Epithelial cell of esophagus (primary cell): ENCODE data around the gene MEAF6.

ENCODE experiments used
- DNase-seq: peaks from one replicate; pipeline ENCODE4 v3.0.0; 2010; ENCODE audit warnings: low read depth
- H3K4me3 ChIP-seq: 2 replicates; pipeline ENCODE4 v1.5.1; 2011; ENCODE audit warnings: mild to moderate bottlenecking, low read length, control low read depth
- TF ChIP-seq, protein P1 (sequence below): IDR thresholded peaks from 2 replicates; pipeline ENCODE4 v1.5.1; 2011; ENCODE audit warnings: low read depth, mild to moderate bottlenecking, low read length, control low read depth, inconsistent platforms; ENCODE audit not compliant: insufficient read depth; ENCODE audit errors: missing control alignments

Gene MEAF6

GRCh38 chr1:37469386-37469785 lies 45.2 kb downstream of the MEAF6 start:
- no peak for DNase-seq
- TF ChIP-seq, protein P1, sequence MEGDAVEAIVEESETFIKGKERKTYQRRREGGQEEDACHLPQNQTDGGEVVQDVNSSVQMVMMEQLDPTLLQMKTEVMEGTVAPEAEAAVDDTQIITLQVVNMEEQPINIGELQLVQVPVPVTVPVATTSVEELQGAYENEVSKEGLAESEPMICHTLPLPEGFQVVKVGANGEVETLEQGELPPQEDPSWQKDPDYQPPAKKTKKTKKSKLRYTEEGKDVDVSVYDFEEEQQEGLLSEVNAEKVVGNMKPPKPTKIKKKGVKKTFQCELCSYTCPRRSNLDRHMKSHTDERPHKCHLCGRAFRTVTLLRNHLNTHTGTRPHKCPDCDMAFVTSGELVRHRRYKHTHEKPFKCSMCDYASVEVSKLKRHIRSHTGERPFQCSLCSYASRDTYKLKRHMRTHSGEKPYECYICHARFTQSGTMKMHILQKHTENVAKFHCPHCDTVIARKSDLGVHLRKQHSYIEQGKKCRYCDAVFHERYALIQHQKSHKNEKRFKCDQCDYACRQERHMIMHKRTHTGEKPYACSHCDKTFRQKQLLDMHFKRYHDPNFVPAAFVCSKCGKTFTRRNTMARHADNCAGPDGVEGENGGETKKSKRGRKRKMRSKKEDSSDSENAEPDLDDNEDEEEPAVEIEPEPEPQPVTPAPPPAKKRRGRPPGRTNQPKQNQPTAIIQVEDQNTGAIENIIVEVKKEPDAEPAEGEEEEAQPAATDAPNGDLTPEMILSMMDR, result no peak
- no peak overlapping the region for H3K4me3 ChIP-seq

DNA sequence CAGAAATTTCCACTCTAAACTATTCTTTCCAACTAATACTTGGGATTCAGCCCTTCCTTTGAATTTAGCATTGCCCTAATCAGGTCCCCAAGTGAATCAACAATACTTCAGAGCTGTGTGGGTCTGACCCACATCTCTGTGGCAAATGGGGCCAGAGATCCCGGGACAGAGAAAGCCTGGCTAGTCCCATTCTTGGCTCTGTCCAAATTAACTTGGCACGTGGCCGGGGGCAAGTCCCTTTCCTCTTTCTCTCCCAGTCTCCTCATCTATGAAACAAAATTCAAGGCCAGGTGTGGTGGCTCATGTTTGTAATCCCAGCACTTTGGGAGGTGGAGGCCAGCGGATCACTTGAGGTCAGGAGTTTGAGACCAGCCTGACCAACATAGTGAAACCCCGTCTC lies 46.5 kb downstream of the MEAF6 start:
- TF ChIP-seq, protein P1, result no peak
- H3K4me3 ChIP-seq, result no peak overlapping the region
- DNase-seq, result no peak

- TF ChIP-seq, protein P1, result no peak
- H3K4me3 ChIP-seq, result no peak overlapping the region
- DNase-seq, result peak; percentile 58
These were observed 48.7 kb downstream of the MEAF6 start for GRCh38 chr1:37465593-37466517.

GRCh38 chr1:37464443-37464842 lies 50.1 kb downstream of the MEAF6 start:
- no peak overlapping the region for H3K4me3 ChIP-seq
- DNase-seq, result no peak
- TF ChIP-seq, protein P1, result no peak

DNA sequence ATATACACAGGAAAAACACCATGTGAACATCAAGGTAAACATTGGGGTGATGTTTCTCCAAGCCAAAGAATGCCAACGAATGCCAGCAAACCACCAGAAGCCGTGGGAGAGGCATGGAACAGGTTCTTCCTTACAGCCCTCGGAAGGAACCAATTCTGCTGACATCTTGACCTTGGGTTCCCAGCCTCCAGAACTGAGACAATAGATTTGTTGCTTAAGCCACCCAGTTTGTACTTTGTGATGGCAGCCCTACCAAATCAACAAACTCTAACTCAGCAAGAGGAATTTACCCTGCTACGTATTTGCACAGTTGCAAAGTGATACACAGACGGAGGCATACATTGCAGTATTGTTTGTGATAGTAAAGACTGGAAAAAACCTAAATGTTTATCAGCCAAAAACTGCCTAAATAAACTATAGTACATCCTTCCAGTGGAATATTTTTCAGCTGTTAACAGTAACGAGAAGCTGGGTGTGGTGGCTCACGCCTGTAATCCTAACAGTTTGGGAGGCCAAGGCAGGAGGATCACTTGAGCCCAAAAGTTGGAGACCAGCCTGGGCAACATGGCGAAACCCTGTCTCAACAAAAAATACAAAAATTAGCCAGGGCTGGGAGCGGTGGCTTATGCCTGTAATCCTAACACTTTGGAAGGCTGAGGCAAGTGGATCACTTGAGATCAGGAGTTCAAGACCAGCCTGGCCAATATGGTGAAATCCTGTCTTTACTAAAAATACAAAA lies 52.7 kb downstream of the MEAF6 start:
- TF ChIP-seq, protein P1, result no peak
- no peak overlapping the region for H3K4me3 ChIP-seq
- DNase-seq, result no peak

DNA sequence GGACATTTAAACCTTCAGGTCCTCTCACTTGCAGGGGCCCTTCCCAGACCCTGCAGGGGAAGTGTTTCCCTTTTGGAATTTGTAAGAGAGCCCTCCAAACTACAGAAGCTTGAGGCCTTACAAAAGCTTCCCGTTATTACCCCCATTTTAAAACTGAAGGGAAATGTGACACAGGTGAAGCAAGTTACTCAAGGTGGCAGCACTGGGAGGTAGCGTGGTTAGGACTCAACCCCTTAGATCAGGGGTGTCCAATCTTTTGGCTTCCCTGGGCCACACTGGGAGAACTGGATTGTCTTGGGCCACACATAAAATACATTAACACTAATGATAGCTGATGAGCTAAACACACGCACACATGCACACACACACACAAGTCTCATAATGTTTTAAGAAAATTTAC lies 56.0 kb downstream of the MEAF6 start:
- no peak overlapping the region for H3K4me3 ChIP-seq
- TF ChIP-seq, protein P1, result no peak
- no peak for DNase-seq

DNA sequence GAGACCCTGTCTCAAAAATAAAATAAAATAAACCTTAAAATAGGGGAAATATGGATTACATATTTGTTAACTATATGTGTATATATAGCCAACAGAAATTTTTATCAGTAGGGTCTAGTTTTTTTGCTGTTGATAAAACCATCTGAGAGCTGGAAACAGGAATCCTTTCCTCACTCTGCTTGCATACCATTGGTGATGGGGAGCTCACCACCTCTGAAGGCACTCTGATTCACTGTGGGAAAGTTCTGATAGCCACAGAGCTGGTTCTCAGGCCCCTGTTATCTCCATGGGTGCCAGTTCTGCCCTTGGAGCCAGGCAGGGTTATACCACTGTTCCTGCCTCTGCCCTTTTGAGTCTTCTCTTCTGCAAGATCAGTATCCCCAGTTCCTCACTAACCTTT lies 58.0 kb downstream of the MEAF6 start:
- no peak for DNase-seq
- TF ChIP-seq, protein P1, result no peak
- H3K4me3 ChIP-seq, result no peak overlapping the region
